Measurements from ENCODE around the gene NALCN. TPM values are rescaled to one million over a fixed set of nuclear protein-coding genes. Genes with fewer than 3 reads are reported as not detected.

NALCN gene
- total and polyA plus RNA-seq, 2 of the 8 experiments (the other 6 are each of a cell fraction or from before 2014, with no cell fraction given): 0.26 to 0.54 TPM

GRCh38 chr13:101210774-101211173, 205.5 kb downstream of the NALCN start:
- H2BK20ac ChIP-seq (ENCODE audit: low read length): no peak overlapping the region
- FAIRE-seq (no peak), DNase-seq (ENCODE audit: low read depth in 1 of 2, low spot score in 2 of 2) (no peak)
- H2BK120ac ChIP-seq (replicated peaks; ENCODE audit: low read depth, low read length): no peak overlapping the region
- H3K56ac ChIP-seq (replicated peaks; ENCODE audit: insufficient read length, low read depth, low read length): no peak overlapping the region
- ChIA-PET CTCF (ENCODE audit: partially characterized antibody) (interaction anchor here (1.0 to 1.9 kb wide), 2 partner anchors 9 to 52 kb away, joined by 3 to 4 read pairs; no protein-coding TSS in a partner anchor), POLR2A (ENCODE audit: partially characterized antibody) (no interaction called here)
- H3K9ac ChIP-seq (replicated peaks in 1 of 4; ENCODE audit: extremely low read depth in 1 of 4, low read depth in 3 of 4, low read length in 3 of 4): no peak overlapping the region
- H3K9me3 ChIP-seq (ENCODE audit: insufficient read depth in 2 of 2, low read depth in 1 of 2, low read length in 1 of 2): no peaks in the 10 kb centered on the region
- 90% methylated on average over 3 of the region's 3 CpGs; no CpG with 5 or more reads in 1 of the 2 experiments for WGBS, 2 experiments (ENCODE audit: extremely low coverage in 1 of 2, insufficient coverage in 1 of 2, insufficient read length in 1 of 2, insufficient replicate concordance in 2 of 2, low coverage in 1 of 2, low lambda C conversion rate in 2 of 2, missing lambda C conversion rate in 1 of 2)
- no peaks in the 10 kb centered on the region for H3K27me3 ChIP-seq (replicated peaks in 1 of 4; ENCODE audit: control insufficient read depth in 3 of 4, extremely low read depth in 1 of 4, insufficient read depth in 3 of 4, low read length in 3 of 4)
- H3K4me2 ChIP-seq (ENCODE audit: insufficient read depth in 1 of 2, low read depth in 2 of 2, low read length in 2 of 2): no peak overlapping the region
- H2BK5ac ChIP-seq (ENCODE audit: low read depth, low read length): no peak overlapping the region
- H3K23ac ChIP-seq (ENCODE audit: insufficient read length): no peak overlapping the region
- no peak overlapping the region for H3K14ac ChIP-seq (ENCODE audit: insufficient read length)
- H4K20me1 ChIP-seq (replicated peaks in 1 of 2; ENCODE audit: control insufficient read depth in 1 of 2, insufficient read depth in 2 of 2, low read length in 2 of 2): no peaks in the 10 kb centered on the region
- H3K4me1 ChIP-seq (replicated peaks in 1 of 4; ENCODE audit: control insufficient read depth in 3 of 4, insufficient read depth in 4 of 4, low read length in 3 of 4): no peaks in the 10 kb centered on the region
- no peak overlapping the region for H3K4ac ChIP-seq (replicated peaks; ENCODE audit: insufficient read length, low read depth, low read length)
- H3K79me2 ChIP-seq (ENCODE audit: control insufficient read depth in 1 of 2, insufficient read depth in 2 of 2, low read length in 2 of 2): no peaks in the 10 kb centered on the region
- no peak overlapping the region for H3K27ac ChIP-seq (ENCODE audit: low read depth, low read length)
- no peak overlapping the region for H3K18ac ChIP-seq (ENCODE audit: extremely low read depth, low read length)
- H4K5ac ChIP-seq (ENCODE audit: insufficient read length, low read depth, low read length): no peak overlapping the region
- no peaks in the 10 kb centered on the region for H3K36me3 ChIP-seq (ENCODE audit: control insufficient read depth in 2 of 4, insufficient read depth in 4 of 4, low read length in 3 of 4)
- H2BK12ac ChIP-seq (ENCODE audit: low read depth, low read length): no peak overlapping the region
- no peaks in the 10 kb centered on the region for H3K79me1 ChIP-seq (ENCODE audit: low read depth, low read length)
- H4K91ac ChIP-seq (replicated peaks; ENCODE audit: insufficient read length, low read length): no peak overlapping the region
- no peak for TF ChIP-seq FOSL1 (IDR thresholded peaks at IDR 0.05; ENCODE audit: insufficient read depth, low read depth, low read length)
- TF ChIP-seq EZH2 (IDR thresholded peaks at IDR 0.05; ENCODE audit: low read depth, low read length, severe bottlenecking): no peak
- TF ChIP-seq NANOG (IDR thresholded peaks at IDR 0.05; ENCODE audit: insufficient read depth, low read depth, low read length, poor library complexity, severe bottlenecking): no peak
- no peak for TF ChIP-seq RNF2 (IDR thresholded peaks at IDR 0.05; ENCODE audit: borderline replicate concordance, low read depth, low read length, missing control alignments, poor library complexity, severe bottlenecking)
- no peak overlapping the region for H2BK15ac ChIP-seq (ENCODE audit: low read length)
- no peak overlapping the region for H2AFZ ChIP-seq (ENCODE audit: low read length)
- no peak overlapping the region for H3K4me3 ChIP-seq (ENCODE audit: extremely low read depth in 1 of 4, insufficient read depth in 2 of 4, low read depth in 3 of 4, low read length in 4 of 4)
- no peak overlapping the region for H2AK5ac ChIP-seq (ENCODE audit: low read depth, low read length)
- H4K8ac ChIP-seq (ENCODE audit: extremely low read depth, insufficient read depth, low read length): no peak overlapping the region
- no peaks in the 10 kb centered on the region for H3K23me2 ChIP-seq (ENCODE audit: low read depth, low read length)

All from H1 (cell line).